H1 (cell line): ENCODE measurements around the gene PEX5L. TPM values are rescaled to one million over a fixed set of nuclear protein-coding genes. Genes with fewer than 3 reads are reported as not detected.

Experiments used
- CTCF ChIA-PET: fragments of 300-600 bp; sonication (Branson Sonifier 250); formaldehyde crosslinking; loops from one replicate; lab custom pipeline; 2021; ENCODE audit not compliant: partially characterized antibody; lab: Charles Lee
- POLR2A ChIA-PET: fragments of 300-600 bp; sonication (Branson Sonifier 250); formaldehyde crosslinking; loops from one replicate; lab custom pipeline; 2021; ENCODE audit warnings: inconsistent platforms; ENCODE audit not compliant: partially characterized antibody; lab: Charles Lee
- DNase-seq, 2 experiments: peaks; one replicate each; pipeline versions ENCODE4 v3.0.0 to v3.0.0-alpha.2; 2010 to 2022; ENCODE audit warnings: low spot score in 2 of 2, low read depth in 1 of 2, mixed read lengths in 1 of 2
- FAIRE-seq: peaks from 2 replicates; lab custom pipeline; 2011; peaks lifted over from hg19 to GRCh38; lab: Jason Lieb, UNC
- H2AFZ ChIP-seq: 2 replicates; pipeline ENCODE4 v1.8.1; 2012; ENCODE audit warnings: low read length, inconsistent platforms
- H2AK5ac ChIP-seq: 2 replicates; pipeline ENCODE4 v1.6.1; 2013; ENCODE audit warnings: low read depth, low read length
- H2BK120ac ChIP-seq: replicated peaks from 2 replicates; pipeline ENCODE3; 2013; ENCODE audit warnings: low read depth, low read length, inconsistent platforms
- H2BK12ac ChIP-seq: 2 replicates; pipeline ENCODE4 v1.6.1; 2013; ENCODE audit warnings: low read depth, low read length
- H2BK15ac ChIP-seq: 2 replicates; pipeline ENCODE4 v1.6.1; 2013; ENCODE audit warnings: low read length
- H2BK20ac ChIP-seq: 2 replicates; pipeline ENCODE4 v1.6.1; 2013; ENCODE audit warnings: low read length
- H2BK5ac ChIP-seq: 2 replicates; pipeline ENCODE4 v1.6.1; 2013; ENCODE audit warnings: low read depth, low read length
- H3K14ac ChIP-seq: 2 replicates; pipeline ENCODE4 v1.6.1; 2013; ENCODE audit warnings: inconsistent platforms; ENCODE audit not compliant: insufficient read length
- H3K18ac ChIP-seq: 2 replicates; pipeline ENCODE4 v1.6.1; 2013; ENCODE audit warnings: low read length; ENCODE audit errors: extremely low read depth
- H3K23ac ChIP-seq: 2 replicates; pipeline ENCODE4 v1.6.1; 2013; ENCODE audit warnings: inconsistent platforms; ENCODE audit not compliant: insufficient read length
- H3K23me2 ChIP-seq: 2 replicates; pipeline ENCODE4 v1.6.1; 2013; ENCODE audit warnings: low read depth, low read length
- H3K27ac ChIP-seq: 2 replicates; pipeline ENCODE4 v1.6.1; 2011; ENCODE audit warnings: low read depth, low read length, inconsistent platforms
- H3K27me3 ChIP-seq, 4 experiments: replicated peaks in 1 of 4; 1 replicate in 1 of 4; 2 replicates in 3 of 4; pipeline versions ENCODE4 v1.6.1 to v1.8.1; 2011 to 2013; ENCODE audit warnings: low read length in 3 of 4, mild to moderate bottlenecking in 3 of 4, inconsistent platforms in 2 of 4, mixed read lengths in 2 of 4, moderate library complexity in 1 of 4; ENCODE audit not compliant: control insufficient read depth in 3 of 4, insufficient read depth in 3 of 4; ENCODE audit errors: extremely low read depth in 1 of 4
- H3K36me3 ChIP-seq, 4 experiments: 2 replicates each; pipeline versions ENCODE4 v1.6.1 to v1.8.1; 2011 to 2013; ENCODE audit warnings: mild to moderate bottlenecking in 4 of 4, low read length in 3 of 4, moderate library complexity in 2 of 4, control low read depth in 1 of 4, inconsistent platforms in 1 of 4; ENCODE audit not compliant: insufficient read depth in 4 of 4, control insufficient read depth in 2 of 4
- H3K4ac ChIP-seq: replicated peaks from 2 replicates; pipeline ENCODE3; 2013; ENCODE audit warnings: low read length, low read depth, mixed read lengths, inconsistent platforms; ENCODE audit not compliant: insufficient read length
- H3K4me1 ChIP-seq, 4 experiments: replicated peaks in 1 of 4; 1 replicate in 1 of 4; 2 replicates in 3 of 4; pipeline versions ENCODE4 v1.6.1 to v1.8.1; 2011 to 2013; ENCODE audit warnings: low read length in 3 of 4, inconsistent platforms in 2 of 4, mixed read lengths in 1 of 4; ENCODE audit not compliant: insufficient read depth in 4 of 4, control insufficient read depth in 3 of 4
- H3K4me2 ChIP-seq, 2 experiments: 2 replicates each; pipeline versions ENCODE4 v1.6.1 to v1.8.1; 2011 to 2013; ENCODE audit warnings: low read depth in 2 of 2, low read length in 2 of 2, control low read depth in 1 of 2, inconsistent platforms in 1 of 2, mild to moderate bottlenecking in 1 of 2; ENCODE audit not compliant: insufficient read depth in 1 of 2
- H3K4me3 ChIP-seq, 4 experiments: fragments of 200-600, 300-600 bp in 1 of 4; sonication (generic), shearing (Covaris generic), sonication (Bioruptor Twin) in 1 of 4; 2 replicates each; pipeline versions ENCODE4 v1.5.1 to v1.8.1; 2011 to 2016; ENCODE audit warnings: low read length in 4 of 4, low read depth in 3 of 4, control low read depth in 2 of 4, inconsistent platforms in 2 of 4, mild to moderate bottlenecking in 2 of 4, mixed read lengths in 1 of 4, moderate library complexity in 1 of 4; ENCODE audit not compliant: insufficient read depth in 2 of 4; ENCODE audit errors: extremely low read depth in 1 of 4
- H3K56ac ChIP-seq: replicated peaks from 2 replicates; pipeline ENCODE3; 2013; ENCODE audit warnings: low read depth, mild to moderate bottlenecking, mixed read lengths, low read length, inconsistent platforms; ENCODE audit not compliant: insufficient read length
- H3K79me1 ChIP-seq: 2 replicates; pipeline ENCODE4 v1.6.1; 2013; ENCODE audit warnings: low read depth, low read length, control low read depth
- H3K79me2 ChIP-seq, 2 experiments: 2 replicates each; pipeline versions ENCODE4 v1.6.1 to v1.8.1; 2012 to 2013; ENCODE audit warnings: low read length in 2 of 2, mild to moderate bottlenecking in 2 of 2, inconsistent platforms in 1 of 2; ENCODE audit not compliant: insufficient read depth in 2 of 2, control insufficient read depth in 1 of 2
- H3K9ac ChIP-seq, 4 experiments: replicated peaks in 1 of 4; 1 replicate in 1 of 4; 2 replicates in 3 of 4; pipeline versions ENCODE4 v1.6.1 to v1.8.1; 2011 to 2013; ENCODE audit warnings: low read depth in 3 of 4, low read length in 3 of 4, control low read depth in 2 of 4, mild to moderate bottlenecking in 2 of 4, moderate library complexity in 2 of 4, inconsistent platforms in 1 of 4; ENCODE audit errors: extremely low read depth in 1 of 4
- H3K9me3 ChIP-seq, 2 experiments: 2 replicates each; pipeline versions ENCODE4 v1.6.1 to v1.8.1; 2012 to 2013; ENCODE audit warnings: mild to moderate bottlenecking in 2 of 2, moderate library complexity in 2 of 2, control low read depth in 1 of 2, inconsistent platforms in 1 of 2, low read depth in 1 of 2, low read length in 1 of 2, mixed read lengths in 1 of 2; ENCODE audit not compliant: insufficient read depth in 2 of 2
- H4K20me1 ChIP-seq, 2 experiments: replicated peaks in 1 of 2; 2 replicates each; pipeline versions ENCODE3 to v1.8.1; 2011 to 2013; ENCODE audit warnings: inconsistent platforms in 2 of 2, low read length in 2 of 2, mild to moderate bottlenecking in 1 of 2; ENCODE audit not compliant: insufficient read depth in 2 of 2, control insufficient read depth in 1 of 2
- H4K5ac ChIP-seq: 2 replicates; pipeline ENCODE4 v1.6.1; 2013; ENCODE audit warnings: low read length, low read depth, mixed read lengths, inconsistent platforms; ENCODE audit not compliant: insufficient read length
- H4K8ac ChIP-seq: 2 replicates; pipeline ENCODE4 v1.8.0; 2013; ENCODE audit warnings: mild to moderate bottlenecking, moderate library complexity, low read length, inconsistent platforms; ENCODE audit not compliant: insufficient read depth; ENCODE audit errors: extremely low read depth
- H4K91ac ChIP-seq: replicated peaks from 2 replicates; pipeline ENCODE3; 2013; ENCODE audit warnings: low read length, mixed read lengths, inconsistent platforms; ENCODE audit not compliant: insufficient read length
- SIN3A ChIP-seq, 2 experiments: IDR thresholded peaks in 1 of 2; conservative IDR thresholded peaks in 1 of 2; 2 replicates each; pipeline ENCODE4 v1.6.1; 2011 to 2012; ENCODE audit warnings: low read length in 2 of 2, improper control_type of control experiment in 1 of 2, low read depth in 1 of 2, mild to moderate bottlenecking in 1 of 2
- SIRT6 ChIP-seq: IDR thresholded peaks from one replicate; pipeline ENCODE4 v1.7.1; 2012; ENCODE audit warnings: low read length, inconsistent platforms
- SIX5 ChIP-seq: IDR thresholded peaks from 2 replicates; pipeline ENCODE4 v1.6.1; 2011; ENCODE audit warnings: mild to moderate bottlenecking, low read depth, low read length
- WGBS, 2 experiments: shearing (Covaris generic) in 1 of 2; methylation state at CpG; one replicate each; pipeline versions ENCODE4 v1.1.6 to v1.1.7; 2013 to 2015; ENCODE audit warnings: low lambda C conversion rate in 2 of 2, mixed read lengths in 2 of 2, inconsistent platforms in 1 of 2, low coverage in 1 of 2, missing lambda C conversion rate in 1 of 2; ENCODE audit not compliant: insufficient replicate concordance in 2 of 2, insufficient coverage in 1 of 2, insufficient read length in 1 of 2; ENCODE audit errors: extremely low coverage in 1 of 2, missing lambda C conversion rate in 1 of 2; 5-methylcytosine and 5-hydroxymethylcytosine counted together
- polyA plus RNA-seq, 7 experiments: library from polyadenylated mRNA; depleted of rRNA in 3 of 7; stranded (reverse) in 5 of 7; unstranded in 2 of 7; fragments of >200 nt in 5 of 7; fragments of 200-250 nt in 2 of 7; gene quantifications; 1 replicate in 5 of 7; 2 replicates in 1 of 7; 4 replicates in 1 of 7; pipeline versions ENCODE4 v1.2.1 to v1.2.3, GENCODE V29; 2011 to 2013; ENCODE audit warnings: missing spikeins in 2 of 7, mixed read lengths in 2 of 7
- total RNA-seq: library from RNA; stranded (reverse); fragmentation: NEBNext Ultra II Directional; extraction: Animal tissue kit (Norgen Biotek cat#: 25700); gene quantifications from 2 replicates; pipeline ENCODE4 v1.2.1, GENCODE V29; 2021

The PEX5L gene
- total and polyA plus RNA-seq, 2 of the 8 experiments (the other 6 are each of a cell fraction or from before 2014, with no cell fraction given): 0.80 to 4.2 TPM

- no peaks in the 10 kb centered on the region for H3K36me3 ChIP-seq
- H4K5ac ChIP-seq: no peak overlapping the region
- no peaks in the 10 kb centered on the region for H3K23me2 ChIP-seq
- H3K79me2 ChIP-seq: no peaks in the 10 kb centered on the region
- H2BK20ac ChIP-seq: no peak overlapping the region
- no peaks in the 10 kb centered on the region for H3K79me1 ChIP-seq
- no peak overlapping the region for H2BK5ac ChIP-seq
- H4K20me1 ChIP-seq: no peaks in the 10 kb centered on the region
- H3K4me1 ChIP-seq: no peaks in the 10 kb centered on the region
- FAIRE-seq: no peak
- H3K9me3 ChIP-seq: no peaks in the 10 kb centered on the region
- ChIA-PET POLR2A (no interaction called here), CTCF (no interaction called here)
- no peak overlapping the region for H2AK5ac ChIP-seq
- H3K18ac ChIP-seq: no peak overlapping the region
- no peak overlapping the region for H2BK15ac ChIP-seq
- no peak overlapping the region for H3K27ac ChIP-seq
- no peak overlapping the region for H3K4me2 ChIP-seq
- H3K9ac ChIP-seq: no peak overlapping the region
- no peak overlapping the region for H2AFZ ChIP-seq
- H3K23ac ChIP-seq: no peak overlapping the region
- no peak overlapping the region for H4K91ac ChIP-seq
- no peak overlapping the region for H3K56ac ChIP-seq
- H3K4ac ChIP-seq: no peak overlapping the region
- no peak for DNase-seq
- no peak overlapping the region for H2BK12ac ChIP-seq
- no peaks in the 10 kb centered on the region for H3K27me3 ChIP-seq
- H3K4me3 ChIP-seq: no peak overlapping the region
- no peak overlapping the region for H4K8ac ChIP-seq
- H3K14ac ChIP-seq: no peak overlapping the region
- 86% methylated on average over 6 of the region's 6 CpGs; no CpG with 5 or more reads in 1 of the 2 experiments for WGBS, 2 experiments
- no peak overlapping the region for H2BK120ac ChIP-seq
- no peak for TF ChIP-seq SIRT6
- no peak for TF ChIP-seq SIX5
- no peak for TF ChIP-seq SIN3A (conservative IDR thresholded peaks at IDR 0.05 in 1 of 2, IDR thresholded peaks at IDR 0.05 in 1 of 2; ENCODE audit: low read depth in 1 of 2, low read length in 2 of 2)
Observed at GRCh38 chr3:179961071-179961702, 75.5 kb downstream of the PEX5L start.
